ENCODE data around the gene RAPGEF4. TPM values are rescaled to one million over a fixed set of nuclear protein-coding genes. Genes with fewer than 3 reads are reported as not detected.

The RAPGEF4 gene
- total RNA-seq, 1 experiment from 2014 or later, result 0.62 TPM

GRCh38 chr2:173001664-173002604 is 266.3 kb downstream of the RAPGEF4 start:
- TF ChIP-seq, protein P1, sequence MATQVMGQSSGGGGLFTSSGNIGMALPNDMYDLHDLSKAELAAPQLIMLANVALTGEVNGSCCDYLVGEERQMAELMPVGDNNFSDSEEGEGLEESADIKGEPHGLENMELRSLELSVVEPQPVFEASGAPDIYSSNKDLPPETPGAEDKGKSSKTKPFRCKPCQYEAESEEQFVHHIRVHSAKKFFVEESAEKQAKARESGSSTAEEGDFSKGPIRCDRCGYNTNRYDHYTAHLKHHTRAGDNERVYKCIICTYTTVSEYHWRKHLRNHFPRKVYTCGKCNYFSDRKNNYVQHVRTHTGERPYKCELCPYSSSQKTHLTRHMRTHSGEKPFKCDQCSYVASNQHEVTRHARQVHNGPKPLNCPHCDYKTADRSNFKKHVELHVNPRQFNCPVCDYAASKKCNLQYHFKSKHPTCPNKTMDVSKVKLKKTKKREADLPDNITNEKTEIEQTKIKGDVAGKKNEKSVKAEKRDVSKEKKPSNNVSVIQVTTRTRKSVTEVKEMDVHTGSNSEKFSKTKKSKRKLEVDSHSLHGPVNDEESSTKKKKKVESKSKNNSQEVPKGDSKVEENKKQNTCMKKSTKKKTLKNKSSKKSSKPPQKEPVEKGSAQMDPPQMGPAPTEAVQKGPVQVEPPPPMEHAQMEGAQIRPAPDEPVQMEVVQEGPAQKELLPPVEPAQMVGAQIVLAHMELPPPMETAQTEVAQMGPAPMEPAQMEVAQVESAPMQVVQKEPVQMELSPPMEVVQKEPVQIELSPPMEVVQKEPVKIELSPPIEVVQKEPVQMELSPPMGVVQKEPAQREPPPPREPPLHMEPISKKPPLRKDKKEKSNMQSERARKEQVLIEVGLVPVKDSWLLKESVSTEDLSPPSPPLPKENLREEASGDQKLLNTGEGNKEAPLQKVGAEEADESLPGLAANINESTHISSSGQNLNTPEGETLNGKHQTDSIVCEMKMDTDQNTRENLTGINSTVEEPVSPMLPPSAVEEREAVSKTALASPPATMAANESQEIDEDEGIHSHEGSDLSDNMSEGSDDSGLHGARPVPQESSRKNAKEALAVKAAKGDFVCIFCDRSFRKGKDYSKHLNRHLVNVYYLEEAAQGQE (IDR thresholded peaks at IDR 0.05; ENCODE audit: insufficient read depth in 1 of 2, low read depth in 2 of 2, low read length in 1 of 2), result no peak
- TF ChIP-seq SIN3A (IDR thresholded peaks at IDR 0.05; ENCODE audit: borderline replicate concordance, insufficient read depth, low read depth, low read length) (no peak), POLR2AphosphoS5 (IDR thresholded peaks at IDR 0.05; ENCODE audit: low read depth, low read length) (no peak), TCF7L2 (IDR thresholded peaks at IDR 0.05; ENCODE audit: low read depth, low read length) (no peak), CTCF (IDR thresholded peaks at IDR 0.05) (no peak)
- Histone ChIP-seq H3K27ac (ENCODE audit: low read length) (0 out of 2 replicates have a peak overlapping the region, but pooled peaks have one; percentile 9), H3K4me3 (ENCODE audit: low read depth in 2 of 2, low read length in 2 of 2) (no peak overlapping the region), H3K9me3 (ENCODE audit: control insufficient read depth, insufficient read depth, low read depth, low read length) (no peaks in the 10 kb centered on the region), H3K36me3 (ENCODE audit: control insufficient read depth, insufficient read depth, low read length) (no peaks in the 10 kb centered on the region), H3K27me3 (ENCODE audit: control insufficient read depth, insufficient read depth, low read length) (no peaks in the 10 kb centered on the region), H3K4me1 (ENCODE audit: control insufficient read depth, insufficient read depth, low read length) (peaks cover 15% of the 10 kb centered on the region)
- ATAC-seq (no peak), DNase-seq (ENCODE audit: low read depth, low spot score) (no peak)
- ChIA-PET POLR2A (no interaction called here), CTCF (interaction anchor here (0.7 kb wide), 1 partner anchor 24 kb away, joined by 8 read pairs; no protein-coding TSS in a partner anchor)
- in situ Hi-C loops (cut with HindIII; ENCODE audit: low pct_unique_long_range_greater_than_20kb, low sequenced_read_pairs) (no loop called here), intact Hi-C loops (cut with micrococcal nuclease; ENCODE audit: unreplicated experiment) (no loop called here)
- no TSS peak for BruUV-seq (replicated peaks)

DNA sequence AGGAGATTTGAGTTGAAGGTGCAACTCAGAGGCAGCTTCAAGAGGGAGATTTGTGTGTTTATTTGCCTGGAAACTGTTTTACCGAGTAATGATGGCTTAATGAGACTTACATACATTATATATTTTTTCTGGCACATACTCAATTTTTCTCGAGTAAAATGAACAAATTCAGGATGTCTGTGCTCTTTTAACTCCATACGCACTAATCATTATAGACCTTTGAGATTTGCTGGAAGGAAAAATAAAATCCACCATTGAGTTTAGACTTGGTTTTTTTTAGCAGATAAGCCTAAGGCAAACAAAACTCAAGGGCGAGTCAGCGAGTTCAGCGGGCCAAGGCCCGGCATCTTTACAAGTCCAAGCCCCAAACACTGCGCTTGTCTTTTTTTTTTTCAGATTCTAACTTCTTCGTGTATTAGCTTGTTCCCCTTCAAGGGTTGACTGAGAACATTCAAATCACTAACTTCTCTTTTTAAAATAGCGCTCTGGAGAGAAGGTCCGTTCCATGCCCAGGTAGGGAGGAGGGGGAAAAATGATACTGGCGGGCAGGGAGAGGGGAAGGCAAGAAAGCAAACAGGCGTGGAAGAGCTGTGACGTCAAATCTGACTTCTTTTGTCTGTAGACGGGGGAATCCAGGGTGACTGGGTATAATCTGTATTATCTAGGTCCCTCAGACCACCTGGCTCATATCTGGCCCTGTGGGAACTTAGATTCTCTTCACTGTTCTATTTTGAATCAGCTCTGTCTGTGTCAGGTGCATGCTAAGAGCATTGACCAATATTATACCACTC is 267.3 kb downstream of the RAPGEF4 start:
- no peak overlapping the region for H3K4me3 ChIP-seq (ENCODE audit: low read depth in 2 of 2, low read length in 2 of 2)
- H3K36me3 ChIP-seq (ENCODE audit: control insufficient read depth, insufficient read depth, low read length), result no peaks in the 10 kb centered on the region
- DNase-seq (ENCODE audit: low read depth, low spot score), result no peak
- H3K9me3 ChIP-seq (ENCODE audit: control insufficient read depth, insufficient read depth, low read depth, low read length), result no peaks in the 10 kb centered on the region
- no TSS peak for BruUV-seq (replicated peaks)
- no peaks in the 10 kb centered on the region for H3K27me3 ChIP-seq (ENCODE audit: control insufficient read depth, insufficient read depth, low read length)
- in situ Hi-C loops (cut with HindIII; ENCODE audit: low pct_unique_long_range_greater_than_20kb, low sequenced_read_pairs), result no loop called here
- ATAC-seq, result no peak
- ChIA-PET CTCF (no interaction called here), POLR2A (no interaction called here)
- H3K27ac ChIP-seq (ENCODE audit: low read length), result peak overlapping the region; percentile 58; the same call in 1 of the 2 replicates
- intact Hi-C loops (cut with micrococcal nuclease; ENCODE audit: unreplicated experiment), result no loop called here
- peaks cover 13% of the 10 kb centered on the region for H3K4me1 ChIP-seq (ENCODE audit: control insufficient read depth, insufficient read depth, low read length)
- no peak for TF ChIP-seq SIN3A (IDR thresholded peaks at IDR 0.05; ENCODE audit: borderline replicate concordance, insufficient read depth, low read depth, low read length)
- no peak for TF ChIP-seq TCF7L2 (IDR thresholded peaks at IDR 0.05; ENCODE audit: low read depth, low read length)
- TF ChIP-seq, protein P1 (IDR thresholded peaks at IDR 0.05; ENCODE audit: insufficient read depth in 1 of 2, low read depth in 2 of 2, low read length in 1 of 2), result no peak
- TF ChIP-seq POLR2AphosphoS5 (IDR thresholded peaks at IDR 0.05; ENCODE audit: low read depth, low read length), result no peak
- TF ChIP-seq CTCF (IDR thresholded peaks at IDR 0.05), result no peak

All from Panc1 (cell line).